Endodermal cell (in vitro differentiated cells): ENCODE data around the gene STX4. TPM values are rescaled to one million over a fixed set of nuclear protein-coding genes. Genes with fewer than 3 reads are reported as not detected.

Experiments used
- DNase-seq: peaks from one replicate; pipeline ENCODE4 v3.0.0-alpha.2; 2017
- H3K27ac ChIP-seq: 2 replicates; pipeline ENCODE4 v1.5.1; 2013; ENCODE audit warnings: mild to moderate bottlenecking, low read depth, low read length, moderate library complexity
- H3K27me3 ChIP-seq: 2 replicates; pipeline ENCODE4 v1.6.1; 2013; ENCODE audit warnings: mild to moderate bottlenecking, low read length, moderate library complexity; ENCODE audit not compliant: insufficient read depth, control insufficient read depth, poor library complexity, severe bottlenecking
- H3K36me3 ChIP-seq: 2 replicates; pipeline ENCODE4 v1.7.0; 2013; ENCODE audit warnings: mild to moderate bottlenecking, low read length, moderate library complexity; ENCODE audit not compliant: control insufficient read depth, insufficient read depth
- H3K4me1 ChIP-seq: one replicate; pipeline ENCODE4 v1.7.0; 2013; ENCODE audit warnings: low read length; ENCODE audit not compliant: control insufficient read depth, insufficient read depth
- H3K4me3 ChIP-seq: 2 replicates; pipeline ENCODE4 v1.5.1; 2013; ENCODE audit warnings: mild to moderate bottlenecking, low read length, moderate library complexity
- H3K9ac ChIP-seq: 2 replicates; pipeline ENCODE4 v1.6.1; 2013; ENCODE audit warnings: mild to moderate bottlenecking, low read length, moderate library complexity; ENCODE audit not compliant: poor library complexity, severe bottlenecking; ENCODE audit errors: extremely low read depth
- H3K9me3 ChIP-seq: 2 replicates; pipeline ENCODE4 v1.6.1; 2013; ENCODE audit warnings: mild to moderate bottlenecking, low read length, moderate library complexity; ENCODE audit not compliant: control insufficient read depth
- H3K27ac Mint-ChIP-seq: 2 replicates; pipeline ENCODE4 v1.8.0; 2020; ENCODE audit warnings: mixed read lengths
- H3K27me3 Mint-ChIP-seq: 2 replicates; pipeline ENCODE4 v1.8.0; 2021; ENCODE audit warnings: mild to moderate bottlenecking, mixed read lengths; ENCODE audit not compliant: insufficient read depth
- H3K36me3 Mint-ChIP-seq: 2 replicates; pipeline ENCODE4 v1.8.0; 2020; ENCODE audit warnings: low read depth, mixed read lengths
- H3K4me1 Mint-ChIP-seq: 2 replicates; pipeline ENCODE4 v1.8.0; 2020; ENCODE audit warnings: mixed read lengths
- H3K4me3 Mint-ChIP-seq: 2 replicates; pipeline ENCODE4 v1.8.0; 2020; ENCODE audit warnings: mild to moderate bottlenecking, moderate library complexity, mixed read lengths
- H3K9me3 Mint-ChIP-seq: 2 replicates; pipeline ENCODE4 v1.8.0; 2020; ENCODE audit warnings: mild to moderate bottlenecking, mixed read lengths
- WGBS, 2 experiments: methylation state at CpG; one replicate each; pipeline versions ENCODE4 v1.1.5 to v1.1.7; 2013; ENCODE audit warnings: missing lambda C conversion rate in 2 of 2, mixed read lengths in 1 of 2; ENCODE audit not compliant: insufficient coverage in 1 of 2, insufficient read length in 1 of 2; 5-methylcytosine and 5-hydroxymethylcytosine counted together
- total RNA-seq, 2 donors: library from RNA; stranded (reverse); fragmentation: NEBNext Ultra II Directional in 1 of 2; extraction: Animal tissue kit (Norgen Biotek cat#: 25700) in 1 of 2; gene quantifications; 2 replicates in 1 of 2; 3 replicates in 1 of 2; pipeline ENCODE4 v1.2.1, GENCODE V29; 2021
- TF ChIP-seq, protein P1 (sequence below): fragments of 200-600 bp; sonication (generic); conservative IDR thresholded peaks from 2 replicates; pipeline ENCODE4 v1.5.0; 2021; ENCODE audit warnings: antibody characterized with exemption, mild to moderate bottlenecking

Gene STX4
- total RNA-seq, 2 donors from 2014 or later, result 34.4 to 37.6 TPM

DNA sequence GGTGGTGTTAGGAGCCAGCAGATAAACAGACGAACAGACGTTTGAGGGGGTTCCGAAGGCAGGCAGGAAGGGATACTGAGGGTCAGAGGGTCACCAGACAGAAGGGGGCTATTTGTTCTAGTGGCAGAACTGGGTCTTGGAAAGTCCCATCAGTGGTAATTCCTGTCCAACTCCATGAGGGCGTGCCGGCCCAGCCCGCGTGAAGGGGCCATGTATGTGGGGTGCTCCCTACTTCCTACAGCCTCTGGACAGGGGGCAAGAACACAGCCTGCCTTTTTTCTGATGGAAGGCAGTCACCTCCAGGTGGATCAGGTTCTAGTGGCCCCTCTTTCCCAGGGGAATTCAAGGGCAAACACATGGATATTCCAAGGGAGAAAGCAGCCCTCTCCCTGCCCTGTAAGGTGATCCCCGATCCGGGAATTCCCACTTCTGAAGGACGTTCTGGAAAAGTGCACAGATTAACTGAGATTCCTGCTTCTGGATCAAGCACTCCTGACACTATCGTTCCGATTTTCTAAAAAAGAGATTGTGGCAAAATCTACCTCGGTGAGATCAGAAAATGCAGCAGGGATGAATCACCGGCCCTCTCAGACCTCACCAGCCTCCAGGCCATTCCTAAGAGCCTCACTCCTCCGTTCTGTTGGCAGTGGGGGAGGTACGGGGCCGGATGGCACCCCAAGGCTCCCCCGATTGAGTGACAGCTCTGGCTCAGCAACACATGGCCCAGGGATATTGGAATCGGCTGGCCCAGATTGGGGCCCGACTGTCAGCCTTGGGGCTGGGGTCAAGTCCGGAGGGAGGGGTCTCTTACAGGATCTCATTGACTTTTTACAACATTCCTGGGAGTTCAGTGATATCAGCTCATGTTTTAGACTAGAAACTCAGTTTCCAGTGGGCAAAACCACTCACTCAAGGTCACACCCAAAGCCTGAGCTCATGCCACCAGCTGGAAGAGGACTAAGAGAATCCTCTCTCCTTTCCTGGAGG lies 35.3 kb upstream of the STX4 start:
- Mint-ChIP-seq H3K4me1 (no peaks in the 10 kb centered on the region), H3K36me3 (no peaks in the 10 kb centered on the region), H3K27ac (no peak overlapping the region), H3K27me3 (peaks cover 37% of the 10 kb centered on the region), H3K4me3 (peak overlapping the region; percentile 59), H3K9me3 (no peaks in the 10 kb centered on the region)
- no peaks in the 10 kb centered on the region for H3K9me3 ChIP-seq
- TF ChIP-seq, protein P1, sequence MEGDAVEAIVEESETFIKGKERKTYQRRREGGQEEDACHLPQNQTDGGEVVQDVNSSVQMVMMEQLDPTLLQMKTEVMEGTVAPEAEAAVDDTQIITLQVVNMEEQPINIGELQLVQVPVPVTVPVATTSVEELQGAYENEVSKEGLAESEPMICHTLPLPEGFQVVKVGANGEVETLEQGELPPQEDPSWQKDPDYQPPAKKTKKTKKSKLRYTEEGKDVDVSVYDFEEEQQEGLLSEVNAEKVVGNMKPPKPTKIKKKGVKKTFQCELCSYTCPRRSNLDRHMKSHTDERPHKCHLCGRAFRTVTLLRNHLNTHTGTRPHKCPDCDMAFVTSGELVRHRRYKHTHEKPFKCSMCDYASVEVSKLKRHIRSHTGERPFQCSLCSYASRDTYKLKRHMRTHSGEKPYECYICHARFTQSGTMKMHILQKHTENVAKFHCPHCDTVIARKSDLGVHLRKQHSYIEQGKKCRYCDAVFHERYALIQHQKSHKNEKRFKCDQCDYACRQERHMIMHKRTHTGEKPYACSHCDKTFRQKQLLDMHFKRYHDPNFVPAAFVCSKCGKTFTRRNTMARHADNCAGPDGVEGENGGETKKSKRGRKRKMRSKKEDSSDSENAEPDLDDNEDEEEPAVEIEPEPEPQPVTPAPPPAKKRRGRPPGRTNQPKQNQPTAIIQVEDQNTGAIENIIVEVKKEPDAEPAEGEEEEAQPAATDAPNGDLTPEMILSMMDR, result no peak
- H3K4me3 ChIP-seq, result peak overlapping the region; percentile 77
- H3K9ac ChIP-seq, result no peak overlapping the region
- no peak overlapping the region for H3K27ac ChIP-seq
- H3K27me3 ChIP-seq, result peaks cover 40% of the 10 kb centered on the region
- no peaks in the 10 kb centered on the region for H3K36me3 ChIP-seq
- no peak for DNase-seq
- WGBS, 2 experiments, result 63 to 67% methylated on average over 10 to 21 of the region's 21 CpGs
- no peaks in the 10 kb centered on the region for H3K4me1 ChIP-seq

DNA sequence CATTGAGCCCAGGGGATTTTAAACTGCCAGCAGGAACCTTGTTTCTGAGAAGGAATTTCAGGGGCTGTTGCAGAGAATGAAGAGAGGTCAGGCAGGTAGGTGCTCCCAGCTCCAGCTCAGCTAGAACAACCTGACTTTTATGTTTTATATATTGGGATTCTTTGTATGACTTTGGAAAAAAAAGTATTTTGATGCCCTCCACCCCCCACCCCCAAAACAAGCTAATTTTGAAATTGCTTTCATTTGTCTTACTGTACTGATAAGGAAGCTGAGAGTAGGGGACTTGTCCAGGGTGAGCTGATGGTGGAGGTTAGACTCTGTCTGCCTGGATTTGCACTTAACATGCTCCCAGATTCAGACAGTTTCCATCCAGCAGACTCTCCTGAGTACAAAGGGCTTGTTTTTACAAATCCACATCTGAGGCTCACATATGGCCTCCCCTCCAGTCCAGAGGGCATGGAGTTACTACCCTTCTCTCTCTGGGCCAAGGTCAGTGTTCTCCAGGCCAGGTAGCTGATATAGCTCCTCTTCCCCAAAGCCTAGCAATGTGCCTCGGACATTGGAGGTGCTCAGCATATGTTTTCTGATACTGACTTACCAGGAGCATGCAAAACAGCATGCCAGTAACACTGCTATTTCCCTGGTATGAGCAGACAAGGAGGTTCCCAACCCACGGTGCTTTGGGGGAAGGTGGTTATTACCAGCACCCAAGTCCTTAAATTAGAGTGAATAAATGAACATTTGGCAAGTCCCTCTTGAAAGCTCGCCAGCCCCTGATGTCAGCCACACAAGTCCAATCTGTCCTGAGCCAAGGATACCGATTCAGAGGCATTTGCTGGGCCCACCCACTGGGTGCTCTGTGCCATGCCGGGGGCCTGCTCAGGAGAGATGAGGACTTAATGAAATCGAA lies 34.3 kb upstream of the STX4 start:
- 87 to 90% methylated on average over 6 of the region's 6 CpGs for WGBS, 2 experiments
- no peaks in the 10 kb centered on the region for H3K36me3 ChIP-seq
- no peak overlapping the region for H3K4me3 ChIP-seq
- no peaks in the 10 kb centered on the region for H3K9me3 ChIP-seq
- no peaks in the 10 kb centered on the region for H3K9me3 Mint-ChIP-seq
- no peak for DNase-seq
- H3K9ac ChIP-seq, result no peak overlapping the region
- H3K4me1 ChIP-seq, result no peaks in the 10 kb centered on the region
- no peak overlapping the region for H3K27ac ChIP-seq
- H3K36me3 Mint-ChIP-seq, result no peaks in the 10 kb centered on the region
- no peaks in the 10 kb centered on the region for H3K4me1 Mint-ChIP-seq
- no peak overlapping the region for H3K27ac Mint-ChIP-seq
- TF ChIP-seq, protein P1, result no peak
- H3K27me3 ChIP-seq, result peaks cover 40% of the 10 kb centered on the region
- peaks cover 37% of the 10 kb centered on the region for H3K27me3 Mint-ChIP-seq
- no peak overlapping the region for H3K4me3 Mint-ChIP-seq

DNA sequence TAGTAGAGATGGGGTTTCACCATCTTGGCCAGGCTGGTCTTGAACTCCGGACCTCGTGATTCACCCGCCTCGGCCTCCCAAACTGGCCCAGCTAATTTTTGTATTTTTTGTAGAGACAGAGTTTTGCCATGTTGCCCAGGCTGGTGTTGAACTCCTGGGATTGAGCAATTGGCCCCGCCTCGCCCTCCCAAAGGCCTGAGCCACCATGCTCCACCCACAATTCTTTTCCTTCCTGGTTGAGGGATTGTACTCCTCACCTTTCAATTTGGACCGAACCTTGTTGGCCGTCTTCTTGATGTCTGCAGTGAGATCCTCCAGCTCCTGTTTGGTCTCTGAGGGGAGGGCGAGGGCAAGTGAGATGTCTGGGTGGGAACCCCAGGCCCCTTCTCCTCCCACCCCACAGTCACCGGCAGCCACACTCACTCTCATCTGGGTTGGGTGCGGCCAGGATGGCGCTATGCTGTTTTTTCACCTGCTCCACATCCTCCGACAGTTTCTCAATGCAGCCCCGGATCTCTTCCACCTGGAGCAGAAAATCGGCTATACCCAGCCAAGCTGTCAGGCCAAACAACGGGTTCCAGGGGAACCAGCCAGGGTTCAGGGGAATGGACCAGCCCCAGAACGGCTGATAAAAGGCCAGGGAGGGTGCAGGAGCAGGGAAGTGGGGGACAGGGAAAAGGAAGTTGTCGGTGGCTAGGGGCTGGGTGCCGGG lies 32.5 kb upstream of the STX4 start:
- Histone ChIP-seq H3K27me3 (peaks cover 39% of the 10 kb centered on the region), H3K4me1 (no peaks in the 10 kb centered on the region), H3K27ac (no peak overlapping the region), H3K9ac (no peak overlapping the region), H3K36me3 (no peaks in the 10 kb centered on the region), H3K9me3 (no peaks in the 10 kb centered on the region), H3K4me3 (no peak overlapping the region)
- TF ChIP-seq, protein P1, result no peak
- peaks cover 33% of the 10 kb centered on the region for H3K27me3 Mint-ChIP-seq
- H3K9me3 Mint-ChIP-seq, result no peaks in the 10 kb centered on the region
- H3K36me3 Mint-ChIP-seq, result no peaks in the 10 kb centered on the region
- 92 to 94% methylated on average over 7 to 17 of the region's 19 CpGs for WGBS, 2 experiments
- no peak overlapping the region for H3K4me3 Mint-ChIP-seq
- no peaks in the 10 kb centered on the region for H3K4me1 Mint-ChIP-seq
- DNase-seq, result no peak
- no peak overlapping the region for H3K27ac Mint-ChIP-seq
